Dedifferentiated amniotic fluid mesenchymal stem cell (primary cell): ENCODE measurements around the gene PRDM7.
"Not testable (repeated sequence)": the region's sequence is repeated elsewhere in the genome, so short reads cannot be mapped to it uniquely, and the experiment has no call there.

Source experiments
- DNase-seq: peaks from one replicate; pipeline ENCODE4 v3.0.0-alpha.2; 2016; ENCODE audit errors: extremely low spot score

Gene PRDM7

GRCh38 chr16:90077240-90077756 lies at the start of gene PRDM7:
TSS of gene PRDM7 (minus strand) at chr16:90077331. CDS start at chr16:90075910, 1,421 bp downstream.
- peak; percentile 91 for DNase-seq

GRCh38 chr16:90121846-90122245 lies 44.7 kb upstream of the PRDM7 start:
- DNase-seq: not testable (repeated sequence)

GRCh38 chr16:90107617-90108016 lies 30.5 kb upstream of the PRDM7 start:
- DNase-seq: not testable (repeated sequence)

- DNase-seq: not testable (repeated sequence)
Measured at GRCh38 chr16:90107060-90107459, 29.9 kb upstream of the PRDM7 start.

- DNase-seq: not testable (repeated sequence)
Measured at GRCh38 chr16:90106271-90106670, 29.1 kb upstream of the PRDM7 start.

- not testable (repeated sequence) for DNase-seq
Measured at GRCh38 chr16:90104725-90105124, 27.6 kb upstream of the PRDM7 start.

GRCh38 chr16:90102086-90102884 lies 25.2 kb upstream of the PRDM7 start:
- not testable (repeated sequence) for DNase-seq

GRCh38 chr16:90101332-90101731 lies 24.2 kb upstream of the PRDM7 start:
- not testable (repeated sequence) for DNase-seq

- DNase-seq: not testable (repeated sequence)
Measured at GRCh38 chr16:90100790-90101189, 23.7 kb upstream of the PRDM7 start.

- not testable (repeated sequence) for DNase-seq
Measured at GRCh38 chr16:90100229-90100628, 23.1 kb upstream of the PRDM7 start.

- not testable (repeated sequence) for DNase-seq
Measured at GRCh38 chr16:90098936-90099335, 21.8 kb upstream of the PRDM7 start.

- not testable (repeated sequence) for DNase-seq
Measured at GRCh38 chr16:90097010-90097684, 20.0 kb upstream of the PRDM7 start.

- DNase-seq: not testable (repeated sequence)
Measured at GRCh38 chr16:90094791-90095190, 17.7 kb upstream of the PRDM7 start.

- DNase-seq: not testable (repeated sequence)
Measured at GRCh38 chr16:90094296-90094695, 17.2 kb upstream of the PRDM7 start.

- DNase-seq: not testable (repeated sequence)
Measured at GRCh38 chr16:90093799-90094198, 16.7 kb upstream of the PRDM7 start.

GRCh38 chr16:90092781-90093180 lies 15.7 kb upstream of the PRDM7 start:
- DNase-seq: not testable (repeated sequence)

GRCh38 chr16:90084215-90084950 lies 7.3 kb upstream of the PRDM7 start:
- no peak for DNase-seq

GRCh38 chr16:90083139-90083538 lies 6.0 kb upstream of the PRDM7 start:
- no peak for DNase-seq

GRCh38 chr16:90081606-90081970 lies 4.5 kb upstream of the PRDM7 start:
- no peak for DNase-seq

- DNase-seq: no peak
Measured at GRCh38 chr16:90078579-90078895, 1.4 kb upstream of the PRDM7 start.

- DNase-seq: no peak
Measured at GRCh38 chr16:90077757-90078578, 837 bp upstream of the PRDM7 start.
